HEK293 (cell line): ENCODE results near the gene CAMK2N2.

Experiments used
- CTCF ChIA-PET: fragments of 350-600 bp; formaldehyde crosslinking; extraction: SDS; loops from one replicate; lab custom pipeline; 2021; ENCODE audit warnings: antibody characterized with exemption; lab: Yijun Ruan, JAX
- POLR2A ChIA-PET: fragments of 300-600 bp; formaldehyde crosslinking; extraction: SDS; loops from one replicate; lab custom pipeline; 2020; ENCODE audit warnings: antibody characterized with exemption, inconsistent platforms; lab: Yijun Ruan, JAX
- H3K27ac ChIP-seq: fragments of 200-500 bp; sonication (Bioruptor generic); 2 replicates; pipeline ENCODE4 v1.5.1; 2014; ENCODE audit warnings: low read depth, low read length, control low read depth, inconsistent platforms; ENCODE audit errors: extremely low read depth
- H3K36me3 ChIP-seq, 2 experiments: fragments of 200-500 bp in 1 of 2; sonication (Bioruptor generic) in 1 of 2; 1 replicate in 1 of 2; 2 replicates in 1 of 2; pipeline ENCODE4 v1.5.1; 2014 to 2017; ENCODE audit warnings: inconsistent platforms in 2 of 2, low read length in 2 of 2; ENCODE audit not compliant: control insufficient read depth in 2 of 2, insufficient read depth in 1 of 2
- H3K4me1 ChIP-seq: fragments of 200-500 bp; sonication (Bioruptor generic); 2 replicates; pipeline ENCODE4 v1.5.1; 2014; ENCODE audit warnings: mild to moderate bottlenecking, low read length, inconsistent platforms; ENCODE audit not compliant: control insufficient read depth, insufficient read depth
- H3K4me3 ChIP-seq: 2 replicates; pipeline ENCODE4 v1.5.1; 2011; ENCODE audit warnings: low read depth, mild to moderate bottlenecking, control low read depth, low read length, moderate library complexity
- H3K9me3 ChIP-seq: fragments of 200-500 bp; sonication (Bioruptor generic); 2 replicates; pipeline ENCODE4 v1.5.1; 2014; ENCODE audit warnings: low read depth, low read length, inconsistent platforms; ENCODE audit not compliant: control insufficient read depth, insufficient read depth
- ZFP3 ChIP-seq: fragments of 450-650 bp; formaldehyde crosslinking; IDR thresholded peaks from 2 replicates; pipeline ENCODE4 v1.5.1; 2016; ENCODE audit warnings: low read depth, missing biosample characterization, missing genetic modification characterization
- ZNF133 ChIP-seq: fragments of 450-650 bp; formaldehyde crosslinking; IDR thresholded peaks from 2 replicates; pipeline ENCODE4 v1.5.1; 2016; ENCODE audit warnings: missing biosample characterization, missing genetic modification characterization
- ZNF169 ChIP-seq: fragments of 450-650 bp; formaldehyde crosslinking; IDR thresholded peaks from 2 replicates; pipeline ENCODE4 v1.5.1; 2016; ENCODE audit warnings: missing biosample characterization, missing genetic modification characterization
- ZNF830 ChIP-seq: fragments of 450-650 bp; IDR thresholded peaks from 2 replicates; pipeline ENCODE4 v1.5.0; 2018; ENCODE audit warnings: missing biosample characterization, missing genetic modification characterization, low read depth, mild to moderate bottlenecking, moderate library complexity
- ZSCAN23 ChIP-seq: fragments of 450-650 bp; formaldehyde crosslinking; IDR thresholded peaks from 2 replicates; pipeline ENCODE4 v1.5.1; 2016; ENCODE audit warnings: missing biosample characterization, missing genetic modification characterization
- TF ChIP-seq, protein P1 (sequence below): fragments of 450-650 bp; formaldehyde crosslinking; IDR thresholded peaks from 2 replicates; pipeline ENCODE4 v1.5.1; 2017; ENCODE audit warnings: missing biosample characterization, missing genetic modification characterization
- TF ChIP-seq, protein P2 (sequence below): fragments of 450-650 bp; formaldehyde crosslinking; IDR thresholded peaks from 2 replicates; pipeline ENCODE4 v1.5.1; 2016; ENCODE audit warnings: missing biosample characterization, missing genetic modification characterization
- TF ChIP-seq, protein P3 (sequence below): fragments of 450-650 bp; formaldehyde crosslinking; IDR thresholded peaks from 2 replicates; pipeline ENCODE4 v1.5.1; 2016; ENCODE audit warnings: missing biosample characterization, missing genetic modification characterization
- TF ChIP-seq, protein P4 (sequence below): fragments of 450-650 bp; formaldehyde crosslinking; IDR thresholded peaks from 2 replicates; pipeline ENCODE4 v1.5.1; 2016; ENCODE audit warnings: missing biosample characterization, missing genetic modification characterization

Gene CAMK2N2

DNA sequence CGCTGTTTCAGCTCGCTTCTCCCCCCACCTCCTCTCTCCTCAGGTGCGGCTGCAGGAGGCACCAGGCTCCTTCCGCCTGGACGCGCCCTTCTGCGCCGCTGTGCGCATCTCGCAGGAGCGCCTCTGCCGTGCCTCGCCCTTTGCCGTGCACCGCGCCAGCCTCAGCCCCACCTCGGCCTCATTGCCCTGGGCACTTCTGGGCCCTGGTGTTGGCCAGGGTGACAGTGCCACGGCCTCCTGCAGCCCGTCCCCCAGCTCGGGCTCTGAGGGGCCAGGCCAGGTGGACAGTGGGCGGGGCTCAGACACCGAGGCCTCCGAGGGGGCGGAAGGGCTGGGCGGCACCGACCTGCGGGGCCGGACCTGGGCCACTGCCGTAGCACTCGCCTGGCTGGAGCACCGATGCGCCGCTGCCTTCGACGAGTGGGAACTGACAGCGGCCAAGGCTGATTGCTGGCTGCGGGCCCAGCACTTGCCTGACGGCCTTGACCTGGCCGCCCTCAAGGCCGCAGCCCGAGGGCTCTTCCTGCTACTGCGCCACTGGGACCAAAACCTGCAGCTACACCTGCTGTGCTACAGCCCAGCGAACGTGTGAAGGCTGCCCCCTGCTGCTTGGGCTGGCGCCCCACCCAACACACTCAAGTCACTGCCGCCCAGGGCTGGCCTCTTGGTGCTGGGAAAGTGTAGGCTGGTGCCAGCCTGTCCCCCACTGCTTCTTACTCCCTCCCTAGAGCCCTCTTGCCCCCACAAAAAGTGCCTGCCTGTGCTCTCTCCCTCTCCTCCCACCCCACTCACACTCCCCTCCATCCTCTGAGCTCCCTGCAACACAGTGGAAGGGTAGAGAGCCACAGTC lies 19.7 kb downstream of the CAMK2N2 start (continued):
- TF ChIP-seq, protein P1, sequence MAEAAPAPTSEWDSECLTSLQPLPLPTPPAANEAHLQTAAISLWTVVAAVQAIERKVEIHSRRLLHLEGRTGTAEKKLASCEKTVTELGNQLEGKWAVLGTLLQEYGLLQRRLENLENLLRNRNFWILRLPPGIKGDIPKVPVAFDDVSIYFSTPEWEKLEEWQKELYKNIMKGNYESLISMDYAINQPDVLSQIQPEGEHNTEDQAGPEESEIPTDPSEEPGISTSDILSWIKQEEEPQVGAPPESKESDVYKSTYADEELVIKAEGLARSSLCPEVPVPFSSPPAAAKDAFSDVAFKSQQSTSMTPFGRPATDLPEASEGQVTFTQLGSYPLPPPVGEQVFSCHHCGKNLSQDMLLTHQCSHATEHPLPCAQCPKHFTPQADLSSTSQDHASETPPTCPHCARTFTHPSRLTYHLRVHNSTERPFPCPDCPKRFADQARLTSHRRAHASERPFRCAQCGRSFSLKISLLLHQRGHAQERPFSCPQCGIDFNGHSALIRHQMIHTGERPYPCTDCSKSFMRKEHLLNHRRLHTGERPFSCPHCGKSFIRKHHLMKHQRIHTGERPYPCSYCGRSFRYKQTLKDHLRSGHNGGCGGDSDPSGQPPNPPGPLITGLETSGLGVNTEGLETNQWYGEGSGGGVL = peak; percentile 76
- TF ChIP-seq ZNF169 (tag by site-specific recombination) (no peak), ZFP3 (tag by site-specific recombination) (no peak)
- TF ChIP-seq, protein P2, sequence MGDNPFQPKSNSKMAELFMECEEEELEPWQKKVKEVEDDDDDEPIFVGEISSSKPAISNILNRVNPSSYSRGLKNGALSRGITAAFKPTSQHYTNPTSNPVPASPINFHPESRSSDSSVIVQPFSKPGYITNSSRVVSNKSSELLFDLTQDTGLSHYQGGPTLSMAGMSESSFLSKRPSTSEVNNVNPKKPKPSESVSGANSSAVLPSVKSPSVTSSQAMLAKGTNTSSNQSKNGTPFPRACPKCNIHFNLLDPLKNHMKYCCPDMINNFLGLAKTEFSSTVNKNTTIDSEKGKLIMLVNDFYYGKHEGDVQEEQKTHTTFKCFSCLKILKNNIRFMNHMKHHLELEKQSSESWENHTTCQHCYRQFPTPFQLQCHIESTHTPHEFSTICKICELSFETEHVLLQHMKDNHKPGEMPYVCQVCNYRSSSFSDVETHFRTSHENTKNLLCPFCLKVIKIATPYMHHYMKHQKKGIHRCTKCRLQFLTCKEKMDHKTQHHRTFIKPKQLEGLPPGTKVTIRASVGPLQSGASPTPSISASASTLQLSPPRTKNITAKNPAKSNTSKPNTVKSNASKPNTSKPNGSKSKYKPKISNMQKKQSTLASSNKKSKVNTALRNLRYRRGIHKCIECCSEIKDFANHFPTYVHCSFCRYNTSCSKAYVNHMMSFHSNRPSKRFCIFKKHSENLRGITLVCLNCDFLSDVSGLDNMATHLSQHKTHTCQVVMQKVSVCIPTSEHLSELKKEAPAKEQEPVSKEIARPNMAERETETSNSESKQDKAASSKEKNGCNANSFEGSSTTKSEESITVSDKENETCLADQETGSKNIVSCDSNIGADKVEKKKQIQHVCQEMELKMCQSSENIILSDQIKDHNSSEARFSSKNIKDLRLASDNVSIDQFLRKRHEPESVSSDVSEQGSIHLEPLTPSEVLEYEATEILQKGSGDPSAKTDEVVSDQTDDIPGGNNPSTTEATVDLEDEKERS (tag by site-specific recombination) = no peak
- TF ChIP-seq, protein P3, sequence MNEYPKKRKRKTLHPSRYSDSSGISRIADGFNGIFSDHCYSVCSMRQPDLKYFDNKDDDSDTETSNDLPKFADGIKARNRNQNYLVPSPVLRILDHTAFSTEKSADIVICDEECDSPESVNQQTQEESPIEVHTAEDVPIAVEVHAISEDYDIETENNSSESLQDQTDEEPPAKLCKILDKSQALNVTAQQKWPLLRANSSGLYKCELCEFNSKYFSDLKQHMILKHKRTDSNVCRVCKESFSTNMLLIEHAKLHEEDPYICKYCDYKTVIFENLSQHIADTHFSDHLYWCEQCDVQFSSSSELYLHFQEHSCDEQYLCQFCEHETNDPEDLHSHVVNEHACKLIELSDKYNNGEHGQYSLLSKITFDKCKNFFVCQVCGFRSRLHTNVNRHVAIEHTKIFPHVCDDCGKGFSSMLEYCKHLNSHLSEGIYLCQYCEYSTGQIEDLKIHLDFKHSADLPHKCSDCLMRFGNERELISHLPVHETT (tag by site-specific recombination) = no peak

DNA sequence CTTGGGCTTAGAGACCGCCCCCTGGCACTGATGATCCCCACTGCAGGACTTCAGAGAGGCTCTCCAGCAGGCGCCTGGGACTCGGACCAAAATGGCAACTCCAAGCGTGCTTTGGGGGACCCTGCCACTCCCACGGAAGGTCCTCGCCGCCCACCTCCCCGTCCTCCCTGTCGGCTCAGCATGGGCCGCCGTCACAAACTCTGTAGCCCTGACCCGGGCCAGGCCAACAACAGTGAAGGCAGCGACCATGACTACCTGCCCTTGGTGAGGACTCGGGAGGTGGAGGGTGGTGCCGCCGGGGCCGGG lies 20.3 kb downstream of the CAMK2N2 start:
- POLR2A ChIA-PET = interaction anchor here (1.1 kb wide), 1 partner anchor 21 kb away, joined by 4 read pairs; no protein-coding TSS in a partner anchor

DNA sequence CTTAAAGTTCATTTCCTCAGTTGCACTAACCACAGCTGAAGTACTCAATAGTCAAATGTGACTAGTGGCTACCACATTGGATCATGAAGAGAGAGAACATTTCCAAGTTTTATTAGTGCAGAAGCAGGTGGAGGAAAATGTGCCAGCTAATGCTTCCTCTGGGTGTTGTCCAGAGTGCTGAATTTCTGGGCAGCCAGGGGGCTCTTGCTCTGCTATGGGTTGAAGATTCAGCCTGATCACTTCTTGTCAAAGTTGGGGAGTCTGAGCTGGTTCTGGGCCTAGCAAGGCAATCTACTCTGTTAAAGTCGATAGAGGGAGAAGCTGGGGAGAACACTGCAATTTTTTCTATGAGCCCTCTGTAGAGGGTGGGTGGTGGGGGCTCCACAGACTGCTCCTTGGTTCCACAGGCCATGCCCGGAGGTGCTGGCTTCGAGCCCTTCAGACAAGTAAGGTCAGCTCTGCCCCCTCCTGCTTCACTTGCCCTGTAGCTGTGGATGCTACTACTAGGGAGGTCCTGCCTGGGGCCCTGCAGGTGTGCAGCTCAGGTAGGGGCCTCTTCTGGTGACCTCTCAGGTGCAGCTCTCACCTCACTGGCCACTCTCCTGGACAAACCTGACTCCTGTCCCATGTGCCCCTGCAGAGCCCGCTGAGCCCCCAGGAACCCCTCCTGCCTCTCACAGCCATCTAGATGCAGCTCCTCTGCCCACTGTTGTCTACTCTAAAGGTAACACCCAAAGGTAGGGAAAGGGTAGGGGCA lies 20.8 kb downstream of the CAMK2N2 start:
- no peaks in the 10 kb centered on the region for H3K4me1 ChIP-seq
- CTCF ChIA-PET = interaction anchor here (0.7 to 8.7 kb wide), 3 partner anchors 13 to 97 kb away, joined by 3 to 66 read pairs (median 4); partner anchors contain the start of gene VWA5B2
- H3K4me3 ChIP-seq = no peak overlapping the region
- no peaks in the 10 kb centered on the region for H3K9me3 ChIP-seq
- TF ChIP-seq, protein P4, sequence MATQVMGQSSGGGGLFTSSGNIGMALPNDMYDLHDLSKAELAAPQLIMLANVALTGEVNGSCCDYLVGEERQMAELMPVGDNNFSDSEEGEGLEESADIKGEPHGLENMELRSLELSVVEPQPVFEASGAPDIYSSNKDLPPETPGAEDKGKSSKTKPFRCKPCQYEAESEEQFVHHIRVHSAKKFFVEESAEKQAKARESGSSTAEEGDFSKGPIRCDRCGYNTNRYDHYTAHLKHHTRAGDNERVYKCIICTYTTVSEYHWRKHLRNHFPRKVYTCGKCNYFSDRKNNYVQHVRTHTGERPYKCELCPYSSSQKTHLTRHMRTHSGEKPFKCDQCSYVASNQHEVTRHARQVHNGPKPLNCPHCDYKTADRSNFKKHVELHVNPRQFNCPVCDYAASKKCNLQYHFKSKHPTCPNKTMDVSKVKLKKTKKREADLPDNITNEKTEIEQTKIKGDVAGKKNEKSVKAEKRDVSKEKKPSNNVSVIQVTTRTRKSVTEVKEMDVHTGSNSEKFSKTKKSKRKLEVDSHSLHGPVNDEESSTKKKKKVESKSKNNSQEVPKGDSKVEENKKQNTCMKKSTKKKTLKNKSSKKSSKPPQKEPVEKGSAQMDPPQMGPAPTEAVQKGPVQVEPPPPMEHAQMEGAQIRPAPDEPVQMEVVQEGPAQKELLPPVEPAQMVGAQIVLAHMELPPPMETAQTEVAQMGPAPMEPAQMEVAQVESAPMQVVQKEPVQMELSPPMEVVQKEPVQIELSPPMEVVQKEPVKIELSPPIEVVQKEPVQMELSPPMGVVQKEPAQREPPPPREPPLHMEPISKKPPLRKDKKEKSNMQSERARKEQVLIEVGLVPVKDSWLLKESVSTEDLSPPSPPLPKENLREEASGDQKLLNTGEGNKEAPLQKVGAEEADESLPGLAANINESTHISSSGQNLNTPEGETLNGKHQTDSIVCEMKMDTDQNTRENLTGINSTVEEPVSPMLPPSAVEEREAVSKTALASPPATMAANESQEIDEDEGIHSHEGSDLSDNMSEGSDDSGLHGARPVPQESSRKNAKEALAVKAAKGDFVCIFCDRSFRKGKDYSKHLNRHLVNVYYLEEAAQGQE (tag by site-specific recombination) = peak; percentile 94
- no peak for TF ChIP-seq ZNF133 (tag by site-specific recombination)
- TF ChIP-seq, all 188 proteins: peak for 1
- POLR2A ChIA-PET = interaction anchor here (1.1 to 1.2 kb wide), 3 partner anchors 20 to 64 kb away, joined by 4 read pairs; partner anchors contain the start of gene CAMK2N2
- Histone ChIP-seq H3K27ac (no peak overlapping the region), H3K36me3 (peaks cover 0 to 39% of the 10 kb centered on the region in 2 experiments; a peak in 1 of 3 replicates)

More for the DNA sequence above, 20.3 kb downstream of the CAMK2N2 start:
- no peak for TF ChIP-seq ZSCAN23
- TF ChIP-seq ZNF830 (tag by site-specific recombination) = no peak
- no peak overlapping the region for H3K4me3 ChIP-seq
- peaks cover 0 to 44% of the 10 kb centered on the region in 2 experiments; a peak in 1 of 3 replicates for H3K36me3 ChIP-seq
- H3K4me1 ChIP-seq = no peaks in the 10 kb centered on the region
- CTCF ChIA-PET = interaction anchor here (0.7 to 8.7 kb wide), 4 partner anchors 14 to 98 kb away, joined by 3 to 66 read pairs (median 4); partner anchors contain the start of gene VWA5B2
- no peak overlapping the region for H3K27ac ChIP-seq
- no peaks in the 10 kb centered on the region for H3K9me3 ChIP-seq
